GM08714 (cell line): ENCODE data around the gene CPNE9.

Experiments used
- H3K4me3 ChIP-seq: fragments of 200-500 bp; sonication (Bioruptor generic); 2 replicates; pipeline ENCODE4 v1.5.1; 2014; ENCODE audit warnings: mild to moderate bottlenecking, low read length, inconsistent platforms
- ZNF274 ChIP-seq: IDR thresholded peaks from 2 replicates; pipeline ENCODE4 v1.6.1; 2012; ENCODE audit warnings: mild to moderate bottlenecking, low read depth, low read length

CPNE9 gene

GRCh38 chr3:9681011-9681722, 22.5 kb upstream of the CPNE9 start:
- no peak for TF ChIP-seq ZNF274

GRCh38 chr3:9681723-9682081, 21.9 kb upstream of the CPNE9 start:
- no peak overlapping the region for H3K4me3 ChIP-seq
- TF ChIP-seq ZNF274 = no peak

More at GRCh38 chr3:9681011-9681722, 22.5 kb upstream of the CPNE9 start:
- H3K4me3 ChIP-seq = no peak overlapping the region

- no peak for TF ChIP-seq ZNF274
- no peak overlapping the region for H3K4me3 ChIP-seq
Measured at GRCh38 chr3:9682096-9682495, 21.5 kb upstream of the CPNE9 start.

GRCh38 chr3:9683426-9683825, 20.2 kb upstream of the CPNE9 start:
- H3K4me3 ChIP-seq = no peak overlapping the region
- no peak for TF ChIP-seq ZNF274

- no peak for TF ChIP-seq ZNF274
- H3K4me3 ChIP-seq = no peak overlapping the region
Measured at GRCh38 chr3:9685216-9686049, 18.2 kb upstream of the CPNE9 start.

GRCh38 chr3:9686050-9686550, 17.5 kb upstream of the CPNE9 start:
- no peak for TF ChIP-seq ZNF274
- no peak overlapping the region for H3K4me3 ChIP-seq

GRCh38 chr3:9686703-9687102, 16.9 kb upstream of the CPNE9 start:
- no peak overlapping the region for H3K4me3 ChIP-seq
- TF ChIP-seq ZNF274 = no peak

GRCh38 chr3:9687514-9687913, 16.1 kb upstream of the CPNE9 start:
- no peak for TF ChIP-seq ZNF274
- no peak overlapping the region for H3K4me3 ChIP-seq

- H3K4me3 ChIP-seq = no peak overlapping the region
- no peak for TF ChIP-seq ZNF274
Measured at GRCh38 chr3:9688961-9689360, 14.7 kb upstream of the CPNE9 start.

GRCh38 chr3:9689757-9690156, 13.9 kb upstream of the CPNE9 start:
- H3K4me3 ChIP-seq = no peak overlapping the region
- no peak for TF ChIP-seq ZNF274

- no peak overlapping the region for H3K4me3 ChIP-seq
- no peak for TF ChIP-seq ZNF274
Measured at GRCh38 chr3:9690451-9691450, 12.9 kb upstream of the CPNE9 start.

- H3K4me3 ChIP-seq = no peak overlapping the region
- no peak for TF ChIP-seq ZNF274
Measured at GRCh38 chr3:9691636-9692035, 12.0 kb upstream of the CPNE9 start.

GRCh38 chr3:9692416-9692815, 11.2 kb upstream of the CPNE9 start:
- no peak for TF ChIP-seq ZNF274

GRCh38 chr3:9695345-9695744, 8.3 kb upstream of the CPNE9 start:
- H3K4me3 ChIP-seq = no peak overlapping the region
- TF ChIP-seq ZNF274 = no peak

More at GRCh38 chr3:9692416-9692815, 11.2 kb upstream of the CPNE9 start:
- H3K4me3 ChIP-seq = no peak overlapping the region
